Dedifferentiated amniotic fluid mesenchymal stem cell (primary cell): ENCODE results near the gene MUC5AC.

ENCODE experiments used
- DNase-seq: peaks from one replicate; pipeline ENCODE4 v3.0.0-alpha.2; 2016; ENCODE audit errors: extremely low spot score

The MUC5AC gene

GRCh38 chr11:1120532-1121330, 37.0 kb upstream of the MUC5AC start:
- DNase-seq = no peak

GRCh38 chr11:1121331-1121812, 36.4 kb upstream of the MUC5AC start:
- DNase-seq = no peak

- DNase-seq = no peak
Measured at GRCh38 chr11:1121813-1122663, 35.7 kb upstream of the MUC5AC start.

- no peak for DNase-seq
Measured at GRCh38 chr11:1122664-1123002, 35.1 kb upstream of the MUC5AC start.

GRCh38 chr11:1123970-1124369, 33.8 kb upstream of the MUC5AC start:
- DNase-seq = no peak

- DNase-seq = no peak
Measured at GRCh38 chr11:1125803-1126202, 31.9 kb upstream of the MUC5AC start.

- DNase-seq = no peak
Measured at GRCh38 chr11:1126491-1126926, 31.2 kb upstream of the MUC5AC start.

- DNase-seq = no peak
Measured at GRCh38 chr11:1126935-1127663, 30.7 kb upstream of the MUC5AC start.

- DNase-seq = no peak
Measured at GRCh38 chr11:1127664-1128162, 30.0 kb upstream of the MUC5AC start.

GRCh38 chr11:1128311-1129142, 29.2 kb upstream of the MUC5AC start:
- DNase-seq = no peak

GRCh38 chr11:1129143-1129610, 28.6 kb upstream of the MUC5AC start:
- no peak for DNase-seq

GRCh38 chr11:1129611-1130160, 28.1 kb upstream of the MUC5AC start:
- no peak for DNase-seq

- DNase-seq = no peak
Measured at GRCh38 chr11:1130276-1131032, 27.3 kb upstream of the MUC5AC start.

- DNase-seq = no peak
Measured at GRCh38 chr11:1131033-1131911, 26.5 kb upstream of the MUC5AC start.

- no peak for DNase-seq
Measured at GRCh38 chr11:1134848-1135445, 22.8 kb upstream of the MUC5AC start.

GRCh38 chr11:1138097-1138496, 19.7 kb upstream of the MUC5AC start:
- no peak for DNase-seq

- DNase-seq = no peak
Measured at GRCh38 chr11:1139441-1140083, 18.2 kb upstream of the MUC5AC start.
